HEK293 (cell line): ENCODE data around the gene TMEM196.
A peak's percentile ranks its signal among the peaks of the same experiment; 100 is the strongest.

ENCODE experiments used
- CTCF ChIA-PET: fragments of 350-600 bp; formaldehyde crosslinking; extraction: SDS; loops from one replicate; lab custom pipeline; 2021; ENCODE audit warnings: antibody characterized with exemption; lab: Yijun Ruan, JAX
- POLR2A ChIA-PET: fragments of 300-600 bp; formaldehyde crosslinking; extraction: SDS; loops from one replicate; lab custom pipeline; 2020; ENCODE audit warnings: antibody characterized with exemption, inconsistent platforms; lab: Yijun Ruan, JAX
- H3K27ac ChIP-seq: fragments of 200-500 bp; sonication (Bioruptor generic); 2 replicates; pipeline ENCODE4 v1.5.1; 2014; ENCODE audit warnings: low read depth, low read length, control low read depth, inconsistent platforms; ENCODE audit errors: extremely low read depth
- H3K36me3 ChIP-seq, 2 experiments: fragments of 200-500 bp in 1 of 2; sonication (Bioruptor generic) in 1 of 2; 1 replicate in 1 of 2; 2 replicates in 1 of 2; pipeline ENCODE4 v1.5.1; 2014 to 2017; ENCODE audit warnings: inconsistent platforms in 2 of 2, low read length in 2 of 2; ENCODE audit not compliant: control insufficient read depth in 2 of 2, insufficient read depth in 1 of 2
- H3K4me1 ChIP-seq: fragments of 200-500 bp; sonication (Bioruptor generic); 2 replicates; pipeline ENCODE4 v1.5.1; 2014; ENCODE audit warnings: mild to moderate bottlenecking, low read length, inconsistent platforms; ENCODE audit not compliant: control insufficient read depth, insufficient read depth
- H3K4me3 ChIP-seq: 2 replicates; pipeline ENCODE4 v1.5.1; 2011; ENCODE audit warnings: low read depth, mild to moderate bottlenecking, control low read depth, low read length, moderate library complexity
- H3K9me3 ChIP-seq: fragments of 200-500 bp; sonication (Bioruptor generic); 2 replicates; pipeline ENCODE4 v1.5.1; 2014; ENCODE audit warnings: low read depth, low read length, inconsistent platforms; ENCODE audit not compliant: control insufficient read depth, insufficient read depth
- FEZF1 ChIP-seq: fragments of 450-650 bp; formaldehyde crosslinking; IDR thresholded peaks from 2 replicates; pipeline ENCODE4 v1.5.1; 2016; ENCODE audit warnings: missing biosample characterization, missing genetic modification characterization
- KLF7 ChIP-seq: fragments of 450-650 bp; formaldehyde crosslinking; IDR thresholded peaks from 2 replicates; pipeline ENCODE4 v1.5.1; 2016; ENCODE audit warnings: missing biosample characterization, missing genetic modification characterization, borderline replicate concordance
- SCRT2 ChIP-seq: fragments of 450-650 bp; formaldehyde crosslinking; IDR thresholded peaks from 2 replicates; pipeline ENCODE4 v1.5.1; 2016; ENCODE audit warnings: missing biosample characterization, missing genetic modification characterization
- YY1 ChIP-seq: fragments of 450-650 bp; formaldehyde crosslinking; IDR thresholded peaks from 2 replicates; pipeline ENCODE4 v1.5.1; 2018; ENCODE audit warnings: missing biosample characterization, missing genetic modification characterization
- YY2 ChIP-seq: fragments of 450-650 bp; formaldehyde crosslinking; IDR thresholded peaks from 2 replicates; pipeline ENCODE4 v1.5.1; 2016; ENCODE audit warnings: missing biosample characterization, missing genetic modification characterization
- ZNF324 ChIP-seq: fragments of 450-650 bp; formaldehyde crosslinking; IDR thresholded peaks from 2 replicates; pipeline ENCODE4 v1.5.1; 2016; ENCODE audit warnings: missing biosample characterization, missing genetic modification characterization
- ZNF341 ChIP-seq: fragments of 450-650 bp; formaldehyde crosslinking; IDR thresholded peaks from 2 replicates; pipeline ENCODE4; 2016; ENCODE audit warnings: low read depth, missing biosample characterization, missing genetic modification characterization
- ZNF391 ChIP-seq: fragments of 450-650 bp; formaldehyde crosslinking; IDR thresholded peaks from 2 replicates; pipeline ENCODE4 v1.5.1; 2016; ENCODE audit warnings: low read depth, missing biosample characterization, missing genetic modification characterization, borderline replicate concordance
- ZNF555 ChIP-seq: fragments of 450-650 bp; formaldehyde crosslinking; conservative IDR thresholded peaks from 2 replicates; pipeline ENCODE4 v1.5.1; 2017; ENCODE audit warnings: missing biosample characterization, mild to moderate bottlenecking, missing genetic modification characterization, inconsistent platforms
- ZNF585B ChIP-seq: fragments of 450-650 bp; formaldehyde crosslinking; IDR thresholded peaks from 2 replicates; pipeline ENCODE4 v1.5.1; 2016; ENCODE audit warnings: missing biosample characterization, missing genetic modification characterization
- ZNF621 ChIP-seq: fragments of 450-650 bp; formaldehyde crosslinking; IDR thresholded peaks from 2 replicates; pipeline ENCODE4 v1.5.1; 2017; ENCODE audit warnings: missing biosample characterization, missing genetic modification characterization
- ZNF654 ChIP-seq: fragments of 450-650 bp; formaldehyde crosslinking; IDR thresholded peaks from 2 replicates; pipeline ENCODE4 v1.5.1; 2016; ENCODE audit warnings: low read depth, missing biosample characterization, missing genetic modification characterization
- ZNF76 ChIP-seq: fragments of 450-650 bp; formaldehyde crosslinking; IDR thresholded peaks from 2 replicates; pipeline ENCODE4; 2016; ENCODE audit warnings: low read depth, missing biosample characterization, missing genetic modification characterization, borderline replicate concordance
- ZNF785 ChIP-seq: fragments of 450-650 bp; formaldehyde crosslinking; IDR thresholded peaks from 2 replicates; pipeline ENCODE4 v1.5.1; 2016; ENCODE audit warnings: missing biosample characterization, missing genetic modification characterization
- ZNF791 ChIP-seq: fragments of 450-650 bp; formaldehyde crosslinking; IDR thresholded peaks from 2 replicates; pipeline ENCODE4 v1.5.1; 2016; ENCODE audit warnings: missing biosample characterization, missing genetic modification characterization
- ZNF792 ChIP-seq: fragments of 450-650 bp; formaldehyde crosslinking; IDR thresholded peaks from 2 replicates; pipeline ENCODE4 v1.5.1; 2016; ENCODE audit warnings: missing biosample characterization, missing genetic modification characterization
- TF ChIP-seq, protein P1 (sequence below): fragments of 450-650 bp; formaldehyde crosslinking; optimal IDR thresholded peaks from 2 replicates; pipeline ENCODE3; 2016; ENCODE audit warnings: missing biosample characterization, mild to moderate bottlenecking, missing genetic modification characterization
- TF ChIP-seq, protein P2 (sequence below): fragments of 450-650 bp; formaldehyde crosslinking; conservative IDR thresholded peaks from 2 replicates; pipeline ENCODE4 v1.5.1; 2016; ENCODE audit warnings: low read depth, missing biosample characterization, missing genetic modification characterization
- TF ChIP-seq, protein P3 (sequence below): fragments of 450-650 bp; formaldehyde crosslinking; IDR thresholded peaks from 2 replicates; pipeline ENCODE4 v1.5.1; 2016; ENCODE audit warnings: missing biosample characterization, missing genetic modification characterization

TMEM196 gene

DNA sequence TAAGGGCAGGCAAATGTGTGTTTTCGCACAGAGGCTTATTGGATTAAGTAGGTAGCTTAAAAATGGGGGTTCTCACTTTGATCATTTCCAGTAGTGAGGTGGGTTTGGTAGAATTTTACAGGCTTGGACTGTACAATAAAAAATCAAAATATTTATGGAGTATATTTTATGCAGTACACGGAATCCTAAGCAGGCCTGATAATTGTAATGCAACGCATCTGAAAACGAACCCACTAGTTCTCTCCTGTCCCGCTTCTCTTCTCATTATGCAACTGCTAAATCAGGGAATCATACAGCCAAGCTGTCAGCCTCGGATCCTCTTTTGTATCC is 64.2 kb downstream of the TMEM196 start:
- Histone ChIP-seq H3K4me1 (peaks cover 9% of the 10 kb centered on the region; the same call in 1 of the 2 replicates), H3K4me3 (no peak overlapping the region), H3K9me3 (no peaks in the 10 kb centered on the region), H3K36me3 (0 out of 3 replicates have a peak, but pooled peaks cover 0 to 1% of the 10 kb centered on the region in 2 experiments), H3K27ac (no peak overlapping the region)
- ChIA-PET CTCF (interaction anchor here (0.6 to 2.8 kb wide), 21 partner anchors 9 to 1860 kb away, joined by 3 to 23 read pairs (median 3); no protein-coding TSS in a partner anchor), POLR2A (interaction anchor here (0.6 to 0.8 kb wide), 3 partner anchors 27 to 1542 kb away, joined by 3 read pairs; partner anchors contain the start of gene TWIST1)
- TF ChIP-seq ZNF792 (tag by site-specific recombination) = no peak
- TF ChIP-seq, protein P1, sequence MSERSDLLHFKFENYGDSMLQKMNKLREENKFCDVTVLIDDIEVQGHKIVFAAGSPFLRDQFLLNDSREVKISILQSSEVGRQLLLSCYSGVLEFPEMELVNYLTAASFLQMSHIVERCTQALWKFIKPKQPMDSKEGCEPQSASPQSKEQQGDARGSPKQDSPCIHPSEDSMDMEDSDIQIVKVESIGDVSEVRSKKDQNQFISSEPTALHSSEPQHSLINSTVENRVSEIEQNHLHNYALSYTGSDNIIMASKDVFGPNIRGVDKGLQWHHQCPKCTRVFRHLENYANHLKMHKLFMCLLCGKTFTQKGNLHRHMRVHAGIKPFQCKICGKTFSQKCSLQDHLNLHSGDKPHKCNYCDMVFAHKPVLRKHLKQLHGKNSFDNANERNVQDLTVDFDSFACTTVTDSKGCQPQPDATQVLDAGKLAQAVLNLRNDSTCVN (tag by site-specific recombination) = peak; percentile 0
- TF ChIP-seq, protein P2, sequence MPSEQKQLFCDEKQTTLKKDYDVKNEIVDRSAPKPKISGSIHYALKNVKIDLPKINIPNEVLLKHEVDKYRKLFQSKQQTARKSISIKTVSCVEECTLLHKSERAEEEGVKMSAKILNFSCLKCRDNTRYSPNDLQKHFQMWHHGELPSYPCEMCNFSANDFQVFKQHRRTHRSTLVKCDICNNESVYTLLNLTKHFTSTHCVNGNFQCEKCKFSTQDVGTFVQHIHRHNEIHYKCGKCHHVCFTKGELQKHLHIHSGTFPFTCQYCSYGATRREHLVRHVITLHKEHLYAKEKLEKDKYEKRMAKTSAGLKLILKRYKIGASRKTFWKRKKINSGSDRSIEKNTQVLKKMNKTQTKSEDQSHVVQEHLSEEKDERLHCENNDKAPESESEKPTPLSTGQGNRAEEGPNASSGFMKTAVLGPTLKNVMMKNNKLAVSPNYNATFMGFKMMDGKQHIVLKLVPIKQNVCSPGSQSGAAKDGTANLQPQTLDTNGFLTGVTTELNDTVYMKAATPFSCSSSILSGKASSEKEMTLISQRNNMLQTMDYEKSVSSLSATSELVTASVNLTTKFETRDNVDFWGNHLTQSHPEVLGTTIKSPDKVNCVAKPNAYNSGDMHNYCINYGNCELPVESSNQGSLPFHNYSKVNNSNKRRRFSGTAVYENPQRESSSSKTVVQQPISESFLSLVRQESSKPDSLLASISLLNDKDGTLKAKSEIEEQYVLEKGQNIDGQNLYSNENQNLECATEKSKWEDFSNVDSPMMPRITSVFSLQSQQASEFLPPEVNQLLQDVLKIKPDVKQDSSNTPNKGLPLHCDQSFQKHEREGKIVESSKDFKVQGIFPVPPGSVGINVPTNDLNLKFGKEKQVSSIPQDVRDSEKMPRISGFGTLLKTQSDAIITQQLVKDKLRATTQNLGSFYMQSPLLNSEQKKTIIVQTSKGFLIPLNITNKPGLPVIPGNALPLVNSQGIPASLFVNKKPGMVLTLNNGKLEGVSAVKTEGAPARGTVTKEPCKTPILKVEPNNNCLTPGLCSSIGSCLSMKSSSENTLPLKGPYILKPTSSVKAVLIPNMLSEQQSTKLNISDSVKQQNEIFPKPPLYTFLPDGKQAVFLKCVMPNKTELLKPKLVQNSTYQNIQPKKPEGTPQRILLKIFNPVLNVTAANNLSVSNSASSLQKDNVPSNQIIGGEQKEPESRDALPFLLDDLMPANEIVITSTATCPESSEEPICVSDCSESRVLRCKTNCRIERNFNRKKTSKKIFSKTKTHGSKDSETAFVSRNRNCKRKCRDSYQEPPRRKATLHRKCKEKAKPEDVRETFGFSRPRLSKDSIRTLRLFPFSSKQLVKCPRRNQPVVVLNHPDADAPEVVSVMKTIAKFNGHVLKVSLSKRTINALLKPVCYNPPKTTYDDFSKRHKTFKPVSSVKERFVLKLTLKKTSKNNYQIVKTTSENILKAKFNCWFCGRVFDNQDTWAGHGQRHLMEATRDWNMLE (tag by site-specific recombination) = 0 out of 2 replicates have a peak, but pooled peaks have one; percentile 4

DNA sequence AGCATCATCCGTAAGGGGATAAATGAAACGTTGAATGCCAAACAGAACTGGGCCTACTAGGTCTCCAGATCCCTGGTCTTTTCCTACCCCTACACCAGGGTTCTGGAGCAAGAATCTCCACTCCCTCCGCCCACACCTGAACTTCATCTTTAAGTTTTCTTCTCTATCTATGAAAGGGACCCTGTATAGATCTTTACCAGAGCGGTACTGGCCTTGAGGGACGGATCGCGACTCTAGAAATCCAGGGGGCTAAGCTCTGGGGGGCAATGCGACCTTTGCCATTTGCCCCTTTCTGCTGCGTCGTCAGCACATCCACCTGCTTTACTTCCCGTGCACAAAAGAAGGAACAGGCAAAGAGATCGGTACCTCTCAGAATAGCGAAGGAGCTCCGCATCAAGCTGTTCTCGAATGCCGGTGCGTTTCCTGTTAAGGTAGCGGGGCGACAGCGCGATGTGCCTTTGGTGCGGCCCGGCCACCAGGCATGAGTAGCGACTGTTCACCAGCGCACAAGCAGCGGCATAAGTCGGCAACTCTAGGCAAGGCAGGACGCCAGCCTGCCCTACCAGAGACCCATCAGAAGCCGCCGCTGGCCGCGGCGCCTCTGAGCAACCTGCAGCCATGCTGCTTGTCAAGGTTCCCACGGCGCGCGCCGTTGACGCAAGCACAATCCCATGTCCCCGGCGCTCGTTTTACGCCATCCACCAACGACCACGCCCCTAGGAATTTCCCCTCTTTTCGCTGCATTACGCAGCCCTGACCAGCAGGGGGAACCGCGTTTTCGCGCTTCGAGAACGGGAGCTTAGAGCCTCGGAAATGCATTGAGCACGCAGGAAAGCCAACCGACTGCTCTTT is 64.8 kb downstream of the TMEM196 start, which contains the start of gene POLR1F:
TSS of gene POLR1F (minus strand) at position 641 of the 852 bp plus-strand sequence. CDS start at position 620, 21 bp downstream.
- ChIA-PET CTCF (interaction anchor here (0.6 to 2.8 kb wide), 22 partner anchors 8 to 1861 kb away, joined by 3 to 23 read pairs (median 3); no protein-coding TSS in a partner anchor), POLR2A (interaction anchor here (0.6 to 0.8 kb wide), 4 partner anchors 26 to 1543 kb away, joined by 3 to 4 read pairs (median 3); partner anchors contain the start of gene TWIST1)
- Histone ChIP-seq H3K4me3 (peak within 1 kb of the TSS; percentile 93), H3K4me1 (peaks cover 9% of the 10 kb centered on the region; the same call in 1 of the 2 replicates), H3K9me3 (no peaks in the 10 kb centered on the region), H3K36me3 (peaks cover under 1 to 5% of the 10 kb centered on the region in 2 experiments; a peak in 2 of 3 replicates), H3K27ac (peak within 1 kb of the TSS; percentile 32; the same call in 1 of the 2 replicates)
- TF ChIP-seq ZNF76 (tag by site-specific recombination) (peak; percentile 77), ZNF324 (tag by site-specific recombination) (no peak), YY1 (tag by site-specific recombination) (peak; percentile 79), ZNF785 (no peak), ZNF341 (tag by site-specific recombination) (0 out of 2 replicates have a peak, but pooled peaks have one; percentile 32), ZNF555 (tag by site-specific recombination) (no peak), SCRT2 (0 out of 2 replicates have a peak, but pooled peaks have one; percentile 30), FEZF1 (tag by site-specific recombination) (peak; percentile 87), ZNF791 (tag by site-specific recombination) (no peak), ZNF585B (no peak), YY2 (tag by site-specific recombination) (peak; percentile 59), KLF7 (tag by site-specific recombination) (peak; percentile 47; the same call in 1 of the 2 replicates), ZNF391 (tag by site-specific recombination) (no peak), ZNF654 (tag by site-specific recombination) (peak; percentile 38), ZNF621 (tag by site-specific recombination) (no peak)
- TF ChIP-seq, protein P2 (tag by site-specific recombination) = peak; percentile 30; the same call in 1 of the 2 replicates
- TF ChIP-seq, protein P3, sequence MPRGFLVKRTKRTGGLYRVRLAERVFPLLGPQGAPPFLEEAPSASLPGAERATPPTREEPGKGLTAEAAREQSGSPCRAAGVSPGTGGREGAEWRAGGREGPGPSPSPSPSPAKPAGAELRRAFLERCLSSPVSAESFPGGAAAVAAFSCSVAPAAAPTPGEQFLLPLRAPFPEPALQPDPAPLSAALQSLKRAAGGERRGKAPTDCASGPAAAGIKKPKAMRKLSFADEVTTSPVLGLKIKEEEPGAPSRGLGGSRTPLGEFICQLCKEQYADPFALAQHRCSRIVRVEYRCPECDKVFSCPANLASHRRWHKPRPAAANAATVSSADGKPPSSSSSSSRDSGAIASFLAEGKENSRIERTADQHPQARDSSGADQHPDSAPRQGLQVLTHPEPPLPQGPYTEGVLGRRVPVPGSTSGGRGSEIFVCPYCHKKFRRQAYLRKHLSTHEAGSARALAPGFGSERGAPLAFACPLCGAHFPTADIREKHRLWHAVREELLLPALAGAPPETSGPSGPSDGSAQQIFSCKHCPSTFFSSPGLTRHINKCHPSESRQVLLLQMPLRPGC (tag by site-specific recombination) = no peak
